DND-41 (cell line): ENCODE data around the gene SULT1E1.

Experiments
- CTCF ChIP-seq: IDR thresholded peaks from 2 replicates; pipeline ENCODE4 v1.5.1; 2012; ENCODE audit warnings: borderline replicate concordance, low read length, moderate library complexity, mild to moderate bottlenecking; ENCODE audit not compliant: poor library complexity, severe bottlenecking; ENCODE audit errors: extremely low read depth
- EZH2 ChIP-seq: IDR thresholded peaks from 3 replicates; pipeline ENCODE4 v1.6.1; 2012; ENCODE audit warnings: borderline replicate concordance, low read depth, mild to moderate bottlenecking, moderate library complexity, low read length, inconsistent platforms; ENCODE audit not compliant: severe bottlenecking

GRCh38 chr4:69859140-69859685 lies 732 bp downstream of the SULT1E1 start:
- TF ChIP-seq CTCF (no peak), EZH2 (no peak)
